Esophagus squamous epithelium (tissue), 5 donors: ENCODE results near the gene CYSTM1. TPM values are rescaled to one million over a fixed set of nuclear protein-coding genes. Genes with fewer than 3 reads are reported as not detected.

ENCODE experiments used
- DNase-seq: peaks from one replicate; lab custom pipeline; 2025; lab: John Stamatoyannopoulos, UW
- H3K27ac ChIP-seq, 4 donors: fragments of 200-600 bp; sonication (generic); one replicate each; pipeline ENCODE4 v1.5.1; 2016 to 2019; ENCODE audit warnings: mild to moderate bottlenecking in 1 of 4
- H3K27me3 ChIP-seq, 4 donors: fragments of 200-600 bp; sonication (generic); 1 replicate in 3 of 4; 2 replicates in 1 of 4; pipeline versions ENCODE4 v1.5.1 to v1.6.0; 2017 to 2021; ENCODE audit warnings: antibody characterized with exemption in 1 of 4
- H3K36me3 ChIP-seq, 3 donors: fragments of 200-600 bp; sonication (generic); one replicate each; pipeline ENCODE4 v1.5.1; 2016 to 2019
- H3K4me1 ChIP-seq, 3 donors: fragments of 200-600 bp; sonication (generic); one replicate each; pipeline ENCODE4 v1.5.1; 2017 to 2019
- H3K4me3 ChIP-seq, 4 donors: fragments of 200-600 bp; sonication (generic); 1 replicate in 3 of 4; 2 replicates in 1 of 4; pipeline ENCODE4 v1.5.1; 2016 to 2019; ENCODE audit warnings: mild to moderate bottlenecking in 2 of 4, moderate library complexity in 1 of 4
- H3K9me3 ChIP-seq, 3 donors: fragments of 200-600 bp; sonication (generic); one replicate each; pipeline ENCODE4 v1.5.1; 2016 to 2019
- POLR2A ChIP-seq, 4 donors: fragments of 450-650 bp; IDR thresholded peaks; one replicate each; pipeline ENCODE4 v1.6.1; 2017; ENCODE audit warnings: antibody characterized with exemption in 4 of 4, mild to moderate bottlenecking in 4 of 4, moderate library complexity in 3 of 4
- WGBS, 2 donors: methylation state at CpG; one replicate each; pipeline ENCODE4 v1.1.5; 2018; 5-methylcytosine and 5-hydroxymethylcytosine counted together
- intact Hi-C: fragments of 100-400 bp; cut with DNase I; formaldehyde crosslinking; loops from one replicate; pipeline ENCODE4 v1.15.0; 2022
- total RNA-seq, 4 donors: library from RNA; depleted of rRNA; stranded (reverse); fragments of >200 nt; gene quantifications; one replicate each; pipeline ENCODE4 v1.1.0, GENCODE V29; 2016
- TF ChIP-seq, protein P1 (sequence below), 6 experiments: fragments of 450-650 bp in 4 of 6; fragments of 200-600 bp in 2 of 6; sonication (generic) in 2 of 6; IDR thresholded peaks; one replicate each; pipeline ENCODE4 v1.5.1; 2016 to 2019; ENCODE audit warnings: antibody characterized with exemption in 6 of 6, mild to moderate bottlenecking in 4 of 6, moderate library complexity in 4 of 6
- donor health status: DM: yes; HTN: yes; CAD: no.

The CYSTM1 gene
- total RNA-seq, 4 donors from 2014 or later, result 2.6 to 22.5 (median 12.8) TPM

DNA sequence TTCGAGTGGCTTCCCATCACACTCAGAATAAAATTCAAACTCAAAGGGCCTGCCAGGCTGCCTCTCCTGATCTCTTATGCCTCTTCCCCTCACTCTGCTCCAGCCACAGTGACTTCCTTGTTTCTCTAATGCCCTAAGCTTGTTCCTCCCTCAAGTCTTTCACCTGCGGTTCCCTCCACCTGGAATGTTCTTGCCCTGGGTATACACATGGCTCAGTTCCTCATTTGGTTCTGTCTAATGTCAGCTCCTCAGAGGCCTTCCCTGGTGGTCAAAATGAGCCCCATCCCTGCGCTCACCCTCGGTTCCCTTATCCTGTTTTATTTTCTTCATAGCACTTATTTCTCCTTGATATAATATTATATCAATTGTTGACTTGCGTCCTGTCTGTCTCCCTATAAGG, 12.7 kb upstream of the CYSTM1 start:
- DNase-seq, result no peak
- no peaks in the 10 kb centered on the region for H3K27me3 ChIP-seq
- H3K4me1 ChIP-seq, result peaks cover 4 to 17% (median 4%) of the 10 kb centered on the region in 3 donors
- intact Hi-C loops, result loop anchor here (5.0 kb wide), 1 partner anchor 195 kb away; no protein-coding TSS in a partner anchor
- TF ChIP-seq, protein P1, sequence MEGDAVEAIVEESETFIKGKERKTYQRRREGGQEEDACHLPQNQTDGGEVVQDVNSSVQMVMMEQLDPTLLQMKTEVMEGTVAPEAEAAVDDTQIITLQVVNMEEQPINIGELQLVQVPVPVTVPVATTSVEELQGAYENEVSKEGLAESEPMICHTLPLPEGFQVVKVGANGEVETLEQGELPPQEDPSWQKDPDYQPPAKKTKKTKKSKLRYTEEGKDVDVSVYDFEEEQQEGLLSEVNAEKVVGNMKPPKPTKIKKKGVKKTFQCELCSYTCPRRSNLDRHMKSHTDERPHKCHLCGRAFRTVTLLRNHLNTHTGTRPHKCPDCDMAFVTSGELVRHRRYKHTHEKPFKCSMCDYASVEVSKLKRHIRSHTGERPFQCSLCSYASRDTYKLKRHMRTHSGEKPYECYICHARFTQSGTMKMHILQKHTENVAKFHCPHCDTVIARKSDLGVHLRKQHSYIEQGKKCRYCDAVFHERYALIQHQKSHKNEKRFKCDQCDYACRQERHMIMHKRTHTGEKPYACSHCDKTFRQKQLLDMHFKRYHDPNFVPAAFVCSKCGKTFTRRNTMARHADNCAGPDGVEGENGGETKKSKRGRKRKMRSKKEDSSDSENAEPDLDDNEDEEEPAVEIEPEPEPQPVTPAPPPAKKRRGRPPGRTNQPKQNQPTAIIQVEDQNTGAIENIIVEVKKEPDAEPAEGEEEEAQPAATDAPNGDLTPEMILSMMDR (IDR thresholded peaks at IDR 0.05), result no peak
- no peak for TF ChIP-seq POLR2A (IDR thresholded peaks at IDR 0.05)
- no peaks in the 10 kb centered on the region for H3K9me3 ChIP-seq
- H3K36me3 ChIP-seq, result no peaks in the 10 kb centered on the region
- WGBS, 2 donors, result 95 to 97% methylated on average over 5 of the region's 5 CpGs
- no peak overlapping the region for H3K27ac ChIP-seq
- H3K4me3 ChIP-seq, result no peak overlapping the region

DNA sequence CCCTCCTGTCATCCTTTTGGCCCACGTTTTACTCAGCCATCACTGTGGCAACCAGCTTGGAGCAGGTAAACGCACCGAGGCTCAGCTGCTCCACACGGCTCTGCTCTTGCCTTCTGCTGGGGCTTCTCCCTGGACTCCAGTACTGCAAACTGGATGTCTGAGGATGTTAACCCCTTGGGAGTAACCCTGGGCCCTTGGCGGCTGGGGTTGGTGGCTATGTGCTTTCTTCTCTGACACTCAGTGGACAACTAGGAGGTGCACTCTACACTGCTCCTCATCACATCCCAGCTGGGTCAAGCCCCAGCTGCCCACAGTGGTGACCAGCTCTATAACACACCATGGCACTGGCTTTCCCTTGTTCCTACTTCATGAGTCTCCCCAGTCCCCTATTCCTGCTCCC, 12.2 kb upstream of the CYSTM1 start:
- Histone ChIP-seq H3K27me3 (no peaks in the 10 kb centered on the region), H3K4me3 (no peak overlapping the region), H3K27ac (no peak overlapping the region), H3K9me3 (no peaks in the 10 kb centered on the region), H3K36me3 (no peaks in the 10 kb centered on the region), H3K4me1 (peaks cover 0 to 12% (median 0%) of the 10 kb centered on the region in 3 donors)
- no peak for DNase-seq
- intact Hi-C loops, result loop anchor here (5.0 kb wide), 1 partner anchor 195 kb away; no protein-coding TSS in a partner anchor
- no peak for TF ChIP-seq POLR2A (IDR thresholded peaks at IDR 0.05)
- TF ChIP-seq, protein P1 (IDR thresholded peaks at IDR 0.05), result no peak
- WGBS, 2 donors, result 69 to 78% methylated on average over 2 to 3 of the region's 5 CpGs

DNA sequence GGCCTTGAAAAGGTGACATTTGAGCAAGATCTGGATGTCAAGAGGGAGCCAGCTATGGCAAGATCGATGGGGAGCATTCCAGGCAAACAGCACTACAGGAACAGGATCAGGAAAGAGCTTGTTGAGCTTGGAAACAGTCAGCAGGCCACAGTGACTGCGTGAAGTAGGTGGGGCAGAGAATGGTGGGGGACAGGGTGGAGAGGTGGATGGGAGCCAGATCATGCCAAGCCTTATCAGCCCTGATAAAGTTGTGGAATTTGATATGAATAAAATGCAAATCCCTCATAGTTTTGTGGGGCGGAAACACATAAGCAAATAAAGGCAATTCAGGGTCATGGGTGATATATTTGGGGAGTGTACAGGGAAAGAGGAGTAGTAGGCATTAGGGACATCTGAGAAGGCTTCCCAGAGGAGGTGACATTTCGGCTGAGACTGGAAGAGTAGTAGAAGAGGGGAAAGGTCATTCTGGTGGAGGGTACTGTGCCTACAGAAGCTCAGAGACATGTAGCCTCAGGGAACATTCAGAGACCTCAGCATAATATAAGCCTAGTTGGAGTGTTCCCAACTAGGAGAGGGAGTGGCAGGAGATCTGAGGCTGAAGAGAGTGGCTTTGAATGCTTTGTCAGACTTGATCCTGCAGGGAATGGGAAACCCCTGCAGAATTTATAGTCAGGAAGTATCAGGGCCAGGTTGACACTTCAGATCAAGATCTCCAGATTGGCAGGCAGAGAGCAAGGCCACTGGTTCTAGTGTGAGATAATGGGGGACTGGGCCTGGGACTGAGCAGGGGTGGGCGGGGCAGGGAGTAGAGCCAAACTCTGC, 9.7 kb upstream of the CYSTM1 start:
- no peaks in the 10 kb centered on the region for H3K36me3 ChIP-seq
- H3K27ac ChIP-seq, result no peak overlapping the region
- no peaks in the 10 kb centered on the region for H3K9me3 ChIP-seq
- H3K27me3 ChIP-seq, result no peaks in the 10 kb centered on the region
- peaks cover 0 to 12% (median 0%) of the 10 kb centered on the region in 3 donors for H3K4me1 ChIP-seq
- DNase-seq, result no peak
- 34 to 64% methylated on average over 4 of the region's 5 CpGs for WGBS, 2 donors
- H3K4me3 ChIP-seq, result no peak overlapping the region
- intact Hi-C loops, result no loop called here
- no peak for TF ChIP-seq POLR2A (IDR thresholded peaks at IDR 0.05)
- TF ChIP-seq, protein P1 (IDR thresholded peaks at IDR 0.05), result no peak

DNA sequence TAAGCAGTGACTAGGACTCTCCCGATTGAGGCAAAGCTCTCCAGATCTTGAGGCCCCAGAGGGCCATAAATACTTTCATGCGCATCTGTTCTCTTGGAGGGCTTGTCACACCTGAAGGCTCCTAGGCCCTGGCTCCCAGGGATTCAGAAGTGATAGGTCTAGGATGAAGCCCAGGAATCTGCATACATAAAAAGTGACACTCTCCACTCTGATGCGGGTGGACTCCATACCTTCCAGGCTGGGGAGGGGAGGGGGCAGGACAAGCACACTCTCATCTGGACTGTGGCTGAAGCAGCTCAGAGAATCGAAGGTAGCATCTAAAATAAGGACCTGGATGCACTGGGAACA, 9.1 kb upstream of the CYSTM1 start:
- 42 to 69% methylated on average over 2 of the region's 4 CpGs for WGBS, 2 donors
- no peak for DNase-seq
- Histone ChIP-seq H3K4me1 (peaks cover 0 to 12% (median 0%) of the 10 kb centered on the region in 3 donors), H3K27ac (no peak overlapping the region), H3K36me3 (no peaks in the 10 kb centered on the region), H3K9me3 (no peaks in the 10 kb centered on the region), H3K27me3 (no peaks in the 10 kb centered on the region), H3K4me3 (no peak overlapping the region)
- intact Hi-C loops, result no loop called here
- TF ChIP-seq POLR2A (IDR thresholded peaks at IDR 0.05), result no peak
- TF ChIP-seq, protein P1 (IDR thresholded peaks at IDR 0.05), result no peak

DNA sequence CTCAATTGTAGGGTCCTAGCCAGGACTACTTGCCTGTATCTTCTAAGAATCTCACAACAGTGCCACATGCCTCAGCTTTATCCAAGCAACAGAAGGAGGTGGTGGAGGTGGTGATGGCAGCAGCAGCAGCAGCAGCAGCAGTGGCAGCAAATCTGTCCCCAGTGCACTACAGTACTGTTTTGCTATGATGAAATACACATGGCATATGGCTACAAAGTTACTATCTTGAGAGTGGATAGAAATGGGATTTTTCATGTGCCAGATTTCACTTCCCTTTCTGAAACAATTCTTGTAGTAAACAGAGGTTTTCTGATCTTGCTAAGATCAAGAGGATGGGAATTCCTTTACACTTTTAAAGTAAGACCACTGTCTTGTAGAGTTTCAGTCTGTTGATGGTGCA, 8.1 kb upstream of the CYSTM1 start:
- Histone ChIP-seq H3K4me1 (peaks cover 0 to 12% (median 0%) of the 10 kb centered on the region in 3 donors), H3K27ac (no peak overlapping the region), H3K9me3 (no peaks in the 10 kb centered on the region), H3K36me3 (no peaks in the 10 kb centered on the region), H3K4me3 (no peak overlapping the region), H3K27me3 (no peaks in the 10 kb centered on the region)
- TF ChIP-seq, protein P1 (IDR thresholded peaks at IDR 0.05), result no peak
- TF ChIP-seq POLR2A (IDR thresholded peaks at IDR 0.05), result no peak
- intact Hi-C loops, result no loop called here
- DNase-seq, result no peak
